Uterus (tissue), 2 donors: ENCODE measurements around the gene FRMPD4.

Source experiments
- CTCF ChIP-seq, 4 experiments: fragments of 200-600 bp in 2 of 4; fragments of 450-650 bp in 2 of 4; sonication (generic) in 2 of 4; IDR thresholded peaks; one replicate each; pipeline ENCODE4 v1.5.1; 2016 to 2019; ENCODE audit warnings: antibody characterized with exemption in 4 of 4, mild to moderate bottlenecking in 2 of 4, moderate library complexity in 1 of 4
- POLR2A ChIP-seq, 2 donors: fragments of 450-650 bp; IDR thresholded peaks; one replicate each; pipeline ENCODE4 v1.6.1; 2016; ENCODE audit warnings: antibody characterized with exemption in 2 of 2, mild to moderate bottlenecking in 1 of 2, moderate library complexity in 1 of 2

- TF ChIP-seq POLR2A (IDR thresholded peaks at IDR 0.05) (no peak), CTCF (IDR thresholded peaks at IDR 0.05) (no peak)
Observed at GRCh38 chrX:12700745-12701144, 562.5 kb downstream of the FRMPD4 start.
